OCI-LY7 (cell line): Measurements from ENCODE around the gene AOPEP. TPM values are rescaled to one million over a fixed set of nuclear protein-coding genes. Genes with fewer than 3 reads are reported as not detected.
A peak's percentile ranks its signal among the peaks of the same experiment; 100 is the strongest.

ENCODE experiments used
- BruUV-seq: library from RNA; stranded (reverse); fragments of 400-500 nt; replicated peaks from 2 replicates; lab custom pipeline; 2021; lab: Mats Ljungman, UMichigan
- CTCF ChIA-PET: fragments of 300-600 bp; sonication (Branson Sonifier 250); formaldehyde crosslinking; loops from one replicate; lab custom pipeline; 2022; ENCODE audit warnings: antibody characterized with exemption; ENCODE audit not compliant: unreplicated experiment; lab: Charles Lee
- POLR2A ChIA-PET: fragments of 300-600 bp; sonication (Branson Sonifier 250); formaldehyde crosslinking; loops from one replicate; lab custom pipeline; 2022; ENCODE audit warnings: antibody characterized with exemption; lab: Charles Lee
- DNase-seq: peaks from one replicate; pipeline ENCODE4 v3.0.0-alpha.2; 2015; ENCODE audit warnings: low spot score
- H2AFZ ChIP-seq: fragments of 200-600 bp; sonication (generic), shearing (Covaris generic); 2 replicates; pipeline ENCODE4 v1.6.1; 2014; ENCODE audit warnings: mild to moderate bottlenecking, antibody characterized with exemption, low read length, moderate library complexity
- H3K27ac ChIP-seq: fragments of 200-600 bp; sonication (generic); 2 replicates; pipeline ENCODE4 v1.5.1; 2014; ENCODE audit warnings: mixed run types, low read depth, mild to moderate bottlenecking, moderate library complexity, low read length, inconsistent platforms; ENCODE audit not compliant: poor library complexity, severe bottlenecking
- H3K36me3 ChIP-seq: fragments of 200-600 bp; sonication (generic); 2 replicates; pipeline ENCODE4 v1.6.1; 2014; ENCODE audit warnings: mild to moderate bottlenecking, antibody characterized with exemption, low read length, moderate library complexity, mixed read lengths; ENCODE audit not compliant: insufficient read depth
- H3K4me1 ChIP-seq: fragments of 200-600 bp; sonication (generic); 2 replicates; pipeline ENCODE4 v1.5.1; 2014; ENCODE audit warnings: mild to moderate bottlenecking, low read length; ENCODE audit not compliant: insufficient read depth, poor library complexity, severe bottlenecking
- H3K4me2 ChIP-seq: fragments of 200-600 bp; sonication (generic); 2 replicates; pipeline ENCODE4 v1.6.1; 2014; ENCODE audit warnings: mild to moderate bottlenecking, low read length
- H3K4me3 ChIP-seq: fragments of 200-600 bp; sonication (generic); 2 replicates; pipeline ENCODE4 v1.5.1; 2014; ENCODE audit warnings: mild to moderate bottlenecking, low read depth, low read length; ENCODE audit not compliant: poor library complexity, severe bottlenecking
- H3K79me2 ChIP-seq: fragments of 200-600 bp; sonication (generic); 2 replicates; pipeline ENCODE4 v1.6.1; 2016; ENCODE audit warnings: low read depth, mild to moderate bottlenecking, low read length, moderate library complexity, mixed read lengths; ENCODE audit not compliant: insufficient read depth
- H3K9me2 ChIP-seq: fragments of 200-600 bp; sonication (generic); 2 replicates; pipeline ENCODE4 v1.6.1; 2016; ENCODE audit warnings: mild to moderate bottlenecking, low read length, mixed read lengths; ENCODE audit not compliant: insufficient read depth
- H3K9me3 ChIP-seq: fragments of 200-600 bp; sonication (generic); 2 replicates; pipeline ENCODE4 v1.6.1; 2014; ENCODE audit warnings: mild to moderate bottlenecking, mixed run types, low read length, mixed read lengths
- H4K20me1 ChIP-seq: fragments of 200-600 bp; sonication (generic); 2 replicates; pipeline ENCODE4 v1.6.1; 2014; ENCODE audit warnings: mild to moderate bottlenecking, antibody characterized with exemption, low read length, moderate library complexity, mixed read lengths; ENCODE audit not compliant: insufficient read depth
- EZH2phosphoT487 ChIP-seq: fragments of 200-600 bp; sonication (generic); IDR thresholded peaks from 2 replicates; pipeline ENCODE4 v1.6.1; 2018; ENCODE audit warnings: low read depth, borderline replicate concordance, mild to moderate bottlenecking, mixed run types, antibody characterized with exemption, low read length, moderate library complexity, mixed read lengths
- intact Hi-C: fragments of 100-400 bp; cut with micrococcal nuclease; formaldehyde crosslinking; loops from one replicate; pipeline ENCODE4 v1.10.0; 2022; ENCODE audit not compliant: unreplicated experiment
- total RNA-seq, 2 experiments: library from RNA; depleted of rRNA in 1 of 2; stranded (reverse); fragments of >200 nt in 1 of 2; shearing (Covaris generic) in 1 of 2; gene quantifications; 2 replicates each; pipeline ENCODE4 v1.2.3, GENCODE V29; 2014 to 2022
- TF ChIP-seq, protein P1 (sequence below): fragments of 200-600 bp; sonication (generic); conservative IDR thresholded peaks from 2 replicates; pipeline ENCODE4 v1.5.1; 2014; ENCODE audit warnings: mild to moderate bottlenecking, antibody characterized with exemption, low read length, moderate library complexity, mixed read lengths

The AOPEP gene
- total RNA-seq, 2 experiments from 2014 or later = 17.3 to 24.3 TPM

DNA sequence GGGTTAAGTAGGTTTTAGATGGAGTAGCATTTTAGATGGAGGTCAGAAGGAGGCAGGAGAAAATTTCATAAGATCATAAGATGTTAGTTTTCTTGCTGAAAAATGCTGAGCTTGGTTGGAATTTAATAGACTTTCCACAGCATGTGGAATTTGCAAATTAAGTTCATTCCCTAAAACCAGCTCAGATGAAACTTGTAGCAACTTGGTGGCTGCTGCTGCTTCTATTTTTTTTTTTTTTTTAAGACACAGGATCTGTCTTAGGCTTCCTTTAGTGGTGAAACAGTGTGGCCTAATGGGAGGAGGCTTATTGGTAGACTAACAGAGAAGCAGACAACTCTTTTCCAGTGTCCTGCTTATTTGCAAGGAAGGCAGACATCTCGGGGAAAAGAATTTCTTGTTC, 154.5 kb downstream of the AOPEP start:
- Histone ChIP-seq H3K4me2 (no peak overlapping the region), H3K9me2 (no peaks in the 10 kb centered on the region), H3K9me3 (no peaks in the 10 kb centered on the region), H3K4me1 (peaks cover 19% of the 10 kb centered on the region), H3K4me3 (no peak overlapping the region), H2AFZ (no peak overlapping the region), H3K79me2 (no peaks in the 10 kb centered on the region), H3K27ac (no peak overlapping the region), H3K36me3 (no peaks in the 10 kb centered on the region), H4K20me1 (no peaks in the 10 kb centered on the region)
- BruUV-seq = no TSS peak
- no peak for DNase-seq
- POLR2A ChIA-PET = interaction anchor here (1.1 kb wide), 1 partner anchor 11 kb away, joined by 3 read pairs; no protein-coding TSS in a partner anchor
- intact Hi-C loops = no loop called here
- TF ChIP-seq EZH2phosphoT487 = no peak
- TF ChIP-seq, protein P1, sequence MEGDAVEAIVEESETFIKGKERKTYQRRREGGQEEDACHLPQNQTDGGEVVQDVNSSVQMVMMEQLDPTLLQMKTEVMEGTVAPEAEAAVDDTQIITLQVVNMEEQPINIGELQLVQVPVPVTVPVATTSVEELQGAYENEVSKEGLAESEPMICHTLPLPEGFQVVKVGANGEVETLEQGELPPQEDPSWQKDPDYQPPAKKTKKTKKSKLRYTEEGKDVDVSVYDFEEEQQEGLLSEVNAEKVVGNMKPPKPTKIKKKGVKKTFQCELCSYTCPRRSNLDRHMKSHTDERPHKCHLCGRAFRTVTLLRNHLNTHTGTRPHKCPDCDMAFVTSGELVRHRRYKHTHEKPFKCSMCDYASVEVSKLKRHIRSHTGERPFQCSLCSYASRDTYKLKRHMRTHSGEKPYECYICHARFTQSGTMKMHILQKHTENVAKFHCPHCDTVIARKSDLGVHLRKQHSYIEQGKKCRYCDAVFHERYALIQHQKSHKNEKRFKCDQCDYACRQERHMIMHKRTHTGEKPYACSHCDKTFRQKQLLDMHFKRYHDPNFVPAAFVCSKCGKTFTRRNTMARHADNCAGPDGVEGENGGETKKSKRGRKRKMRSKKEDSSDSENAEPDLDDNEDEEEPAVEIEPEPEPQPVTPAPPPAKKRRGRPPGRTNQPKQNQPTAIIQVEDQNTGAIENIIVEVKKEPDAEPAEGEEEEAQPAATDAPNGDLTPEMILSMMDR = no peak
- CTCF ChIA-PET = no interaction called here

DNA sequence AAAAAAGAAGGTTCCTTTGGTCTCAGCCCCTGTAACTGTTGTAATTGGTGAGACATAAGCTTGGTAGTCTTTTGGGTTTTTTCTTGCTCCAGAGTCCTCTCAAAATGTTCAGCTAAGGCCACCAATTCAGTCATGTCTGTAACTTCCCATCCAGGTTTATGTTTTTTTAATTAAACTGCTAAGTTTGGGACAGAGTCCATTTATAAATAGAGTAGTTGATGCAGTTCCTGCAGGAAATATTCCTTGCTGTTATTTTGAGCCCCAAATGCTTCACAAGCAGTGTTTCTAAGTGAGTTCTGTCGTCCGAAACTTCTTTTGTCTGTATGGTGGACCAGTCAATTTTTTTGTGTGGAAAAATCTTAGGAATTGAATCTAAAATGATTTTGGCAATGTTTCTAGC, 155.0 kb downstream of the AOPEP start:
- TF ChIP-seq EZH2phosphoT487 = no peak
- TF ChIP-seq, protein P1 = no peak
- peaks cover 19% of the 10 kb centered on the region for H3K4me1 ChIP-seq
- CTCF ChIA-PET = no interaction called here
- no peaks in the 10 kb centered on the region for H4K20me1 ChIP-seq
- no peak overlapping the region for H2AFZ ChIP-seq
- BruUV-seq = no TSS peak
- DNase-seq = no peak
- intact Hi-C loops = no loop called here
- no peaks in the 10 kb centered on the region for H3K36me3 ChIP-seq
- peak overlapping the region; percentile 42 for H3K4me2 ChIP-seq
- H3K9me3 ChIP-seq = no peaks in the 10 kb centered on the region
- H3K79me2 ChIP-seq = no peaks in the 10 kb centered on the region
- POLR2A ChIA-PET = interaction anchor here (0.9 to 1.1 kb wide), 2 partner anchors 11 to 18 kb away, joined by 3 to 4 read pairs; no protein-coding TSS in a partner anchor
- H3K4me3 ChIP-seq = no peak overlapping the region
- H3K27ac ChIP-seq = peak overlapping the region; percentile 15
- H3K9me2 ChIP-seq = no peaks in the 10 kb centered on the region

DNA sequence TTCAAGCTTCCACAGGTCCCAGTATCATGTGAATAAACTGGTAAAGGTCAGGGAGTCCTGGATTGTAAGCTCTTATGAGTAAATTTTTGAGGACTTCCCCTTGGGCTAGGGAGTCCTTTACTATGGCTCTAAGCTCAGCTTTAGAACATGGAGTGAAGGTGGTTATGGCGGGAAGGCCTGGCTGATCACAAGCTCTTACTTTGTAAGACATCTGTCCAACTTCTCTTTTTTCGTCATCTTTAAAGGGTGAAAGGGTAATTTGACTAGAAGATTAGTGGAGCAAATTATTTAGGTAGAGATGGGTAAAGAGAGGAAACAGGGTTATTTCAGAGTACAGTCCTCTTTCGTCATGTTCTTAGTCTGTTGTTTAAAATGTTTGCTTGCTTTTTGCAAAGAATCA, 155.4 kb downstream of the AOPEP start:
- no TSS peak for BruUV-seq
- no peaks in the 10 kb centered on the region for H3K9me3 ChIP-seq
- H2AFZ ChIP-seq = no peak overlapping the region
- intact Hi-C loops = no loop called here
- H3K4me1 ChIP-seq = peaks cover 19% of the 10 kb centered on the region
- POLR2A ChIA-PET = interaction anchor here (0.9 to 1.1 kb wide), 3 partner anchors 10 to 131 kb away, joined by 3 to 4 read pairs (median 3); no protein-coding TSS in a partner anchor
- DNase-seq = peak; percentile 75
- H3K4me2 ChIP-seq = peak overlapping the region; percentile 42
- no peaks in the 10 kb centered on the region for H3K36me3 ChIP-seq
- H3K4me3 ChIP-seq = peak overlapping the region; percentile 3
- H4K20me1 ChIP-seq = no peaks in the 10 kb centered on the region
- peak overlapping the region; percentile 15 for H3K27ac ChIP-seq
- no peaks in the 10 kb centered on the region for H3K9me2 ChIP-seq
- TF ChIP-seq, protein P1 = no peak
- no peak for TF ChIP-seq EZH2phosphoT487
- CTCF ChIA-PET = no interaction called here
- no peaks in the 10 kb centered on the region for H3K79me2 ChIP-seq
